Umbilical cord (tissue), 2 donors: ENCODE measurements around the gene GALR3. TPM values are rescaled to one million over a fixed set of nuclear protein-coding genes. Genes with fewer than 3 reads are reported as not detected.

Experiments
- DNase-seq: peaks from one replicate; pipeline ENCODE4 v3.0.0-alpha.2; 2015; ENCODE audit warnings: low spot score
- total RNA-seq: library from RNA; depleted of rRNA; stranded (reverse); fragments of >200 nt; gene quantifications from one replicate; pipeline ENCODE4 v1.2.3, GENCODE V29; 2014; ENCODE audit warnings: low replicate concordance; ENCODE audit not compliant: insufficient read depth

GALR3 gene
- total RNA-seq, 1 donor from 2014 or later, result not detected

GRCh38 chr22:37865510-37865909 lies 42.3 kb downstream of the GALR3 start:
- DNase-seq, result no peak

GRCh38 chr22:37870273-37870672 lies 47.1 kb downstream of the GALR3 start:
- no peak for DNase-seq

Other genes starting within 250 kb of the GALR3 start
- gene LGALS2, start 243.3 kb upstream of the GALR3 start, total RNA-seq, result not detected
- gene GGA1, start 214.5 kb upstream of the GALR3 start, total RNA-seq, result 33.5 TPM
- 11.8 TPM for gene SH3BP1, start 183.7 kb upstream of the GALR3 start, total RNA-seq
- 3.1 TPM for gene PDXP, start 164.7 kb upstream of the GALR3 start, total RNA-seq
- 1,243 TPM for gene LGALS1, start 147.7 kb upstream of the GALR3 start, total RNA-seq
- gene NOL12, start 137.0 kb upstream of the GALR3 start, total RNA-seq, result 7.2 TPM
- gene TRIOBP, start 126.3 kb upstream of the GALR3 start, total RNA-seq, result 96.1 TPM
- gene GCAT, start 15.4 kb upstream of the GALR3 start, total RNA-seq, result 22.4 TPM
- gene ANKRD54, start 21.0 kb downstream of the GALR3 start, total RNA-seq, result 52.7 TPM
- 268 TPM for gene EIF3L, start 26.0 kb downstream of the GALR3 start, total RNA-seq
- gene MICALL1, start 82.9 kb downstream of the GALR3 start, total RNA-seq, result 85.0 TPM
- not detected for gene C22orf23, start 130.2 kb downstream of the GALR3 start, total RNA-seq
- 31.1 TPM for gene POLR2F, start 130.3 kb downstream of the GALR3 start, total RNA-seq
- 1.7 TPM for gene SOX10, start 161.2 kb downstream of the GALR3 start, total RNA-seq
- gene PICK1, start 234.0 kb downstream of the GALR3 start, total RNA-seq, result 5.5 TPM